ENCODE results near the gene GCNT2.

Gene GCNT2

GRCh38 chr6:10521104-10521808, at the start of gene GCNT2:
Gene GCNT2, plus strand, starts transcription at chr6:10521351. Its CDS starts 7,561 bp downstream, at chr6:10528912.
- H3K9ac ChIP-seq (ENCODE audit: insufficient read length, low read depth) = peak within 1 kb of the TSS; percentile 45
- no peaks in the 10 kb centered on the region for H3K4me1 ChIP-seq (ENCODE audit: insufficient read depth, insufficient read length)
- peak; percentile 68 for DNase-seq (ENCODE audit: low read depth, low spot score)
- H3K27me3 ChIP-seq (ENCODE audit: insufficient read depth, insufficient read length) = no peaks in the 10 kb centered on the region
- no peak for TF ChIP-seq YY1 (IDR thresholded peaks at IDR 0.05; ENCODE audit: insufficient read depth, insufficient read length)
- no peak for TF ChIP-seq SUZ12 (IDR thresholded peaks at IDR 0.05; ENCODE audit: extremely low read depth, insufficient read depth, insufficient read length)
- no peak for TF ChIP-seq ZNF274 (IDR thresholded peaks at IDR 0.05; ENCODE audit: low read depth, low read length)
- H3K4me3 ChIP-seq (ENCODE audit: insufficient read length, low read depth) = no peak within 1 kb of the TSS
- no peaks in the 10 kb centered on the region for H3K36me3 ChIP-seq (ENCODE audit: insufficient read depth, insufficient read length, low read length)
- H3K9me3 ChIP-seq (ENCODE audit: insufficient read depth, low read length) = no peaks in the 10 kb centered on the region

GRCh38 chr6:10472634-10473033, 48.5 kb upstream of the GCNT2 start:
- Histone ChIP-seq H3K4me1 (ENCODE audit: insufficient read depth, insufficient read length) (no peaks in the 10 kb centered on the region), H3K9ac (ENCODE audit: insufficient read length, low read depth) (no peak overlapping the region), H3K4me3 (ENCODE audit: insufficient read length, low read depth) (no peak overlapping the region), H3K9me3 (ENCODE audit: insufficient read depth, low read length) (no peaks in the 10 kb centered on the region), H3K27me3 (ENCODE audit: insufficient read depth, insufficient read length) (no peaks in the 10 kb centered on the region), H3K36me3 (ENCODE audit: insufficient read depth, insufficient read length, low read length) (no peaks in the 10 kb centered on the region)
- no peak for DNase-seq (ENCODE audit: low read depth, low spot score)
- TF ChIP-seq YY1 (IDR thresholded peaks at IDR 0.05; ENCODE audit: insufficient read depth, insufficient read length) = no peak
- TF ChIP-seq SUZ12 (IDR thresholded peaks at IDR 0.05; ENCODE audit: extremely low read depth, insufficient read depth, insufficient read length) = no peak
- no peak for TF ChIP-seq ZNF274 (IDR thresholded peaks at IDR 0.05; ENCODE audit: low read depth, low read length)

GRCh38 chr6:10478187-10479040, 42.7 kb upstream of the GCNT2 start:
- Histone ChIP-seq H3K36me3 (ENCODE audit: insufficient read depth, insufficient read length, low read length) (no peaks in the 10 kb centered on the region), H3K9me3 (ENCODE audit: insufficient read depth, low read length) (peaks cover 17% of the 10 kb centered on the region), H3K27me3 (ENCODE audit: insufficient read depth, insufficient read length) (no peaks in the 10 kb centered on the region), H3K4me1 (ENCODE audit: insufficient read depth, insufficient read length) (no peaks in the 10 kb centered on the region), H3K4me3 (ENCODE audit: insufficient read length, low read depth) (no peak overlapping the region), H3K9ac (ENCODE audit: insufficient read length, low read depth) (no peak overlapping the region)
- no peak for TF ChIP-seq ZNF274 (IDR thresholded peaks at IDR 0.05; ENCODE audit: low read depth, low read length)
- no peak for TF ChIP-seq YY1 (IDR thresholded peaks at IDR 0.05; ENCODE audit: insufficient read depth, insufficient read length)
- TF ChIP-seq SUZ12 (IDR thresholded peaks at IDR 0.05; ENCODE audit: extremely low read depth, insufficient read depth, insufficient read length) = no peak
- DNase-seq (ENCODE audit: low read depth, low spot score) = peak; percentile 25

- Histone ChIP-seq H3K9ac (ENCODE audit: insufficient read length, low read depth) (no peak overlapping the region), H3K4me1 (ENCODE audit: insufficient read depth, insufficient read length) (no peaks in the 10 kb centered on the region), H3K27me3 (ENCODE audit: insufficient read depth, insufficient read length) (no peaks in the 10 kb centered on the region), H3K9me3 (ENCODE audit: insufficient read depth, low read length) (peaks cover 21% of the 10 kb centered on the region), H3K36me3 (ENCODE audit: insufficient read depth, insufficient read length, low read length) (no peaks in the 10 kb centered on the region), H3K4me3 (ENCODE audit: insufficient read length, low read depth) (no peak overlapping the region)
- no peak for TF ChIP-seq SUZ12 (IDR thresholded peaks at IDR 0.05; ENCODE audit: extremely low read depth, insufficient read depth, insufficient read length)
- no peak for TF ChIP-seq YY1 (IDR thresholded peaks at IDR 0.05; ENCODE audit: insufficient read depth, insufficient read length)
- TF ChIP-seq ZNF274 (IDR thresholded peaks at IDR 0.05; ENCODE audit: low read depth, low read length) = no peak
- no peak for DNase-seq (ENCODE audit: low read depth, low spot score)
Measured at GRCh38 chr6:10479939-10480700, 41.0 kb upstream of the GCNT2 start.

- no peak overlapping the region for H3K9ac ChIP-seq (ENCODE audit: insufficient read length, low read depth)
- no peaks in the 10 kb centered on the region for H3K36me3 ChIP-seq (ENCODE audit: insufficient read depth, insufficient read length, low read length)
- H3K9me3 ChIP-seq (ENCODE audit: insufficient read depth, low read length) = peaks cover 21% of the 10 kb centered on the region
- H3K4me3 ChIP-seq (ENCODE audit: insufficient read length, low read depth) = no peak overlapping the region
- no peaks in the 10 kb centered on the region for H3K27me3 ChIP-seq (ENCODE audit: insufficient read depth, insufficient read length)
- no peaks in the 10 kb centered on the region for H3K4me1 ChIP-seq (ENCODE audit: insufficient read depth, insufficient read length)
- TF ChIP-seq SUZ12 (IDR thresholded peaks at IDR 0.05; ENCODE audit: extremely low read depth, insufficient read depth, insufficient read length) = no peak
- TF ChIP-seq YY1 (IDR thresholded peaks at IDR 0.05; ENCODE audit: insufficient read depth, insufficient read length) = no peak
- TF ChIP-seq ZNF274 (IDR thresholded peaks at IDR 0.05; ENCODE audit: low read depth, low read length) = no peak
- DNase-seq (ENCODE audit: low read depth, low spot score) = no peak
Measured at GRCh38 chr6:10481101-10481500, 40.0 kb upstream of the GCNT2 start.

GRCh38 chr6:10482636-10483257, 38.4 kb upstream of the GCNT2 start:
- no peaks in the 10 kb centered on the region for H3K4me1 ChIP-seq (ENCODE audit: insufficient read depth, insufficient read length)
- no peak overlapping the region for H3K9ac ChIP-seq (ENCODE audit: insufficient read length, low read depth)
- no peak for DNase-seq (ENCODE audit: low read depth, low spot score)
- no peaks in the 10 kb centered on the region for H3K36me3 ChIP-seq (ENCODE audit: insufficient read depth, insufficient read length, low read length)
- H3K4me3 ChIP-seq (ENCODE audit: insufficient read length, low read depth) = no peak overlapping the region
- no peak for TF ChIP-seq YY1 (IDR thresholded peaks at IDR 0.05; ENCODE audit: insufficient read depth, insufficient read length)
- TF ChIP-seq SUZ12 (IDR thresholded peaks at IDR 0.05; ENCODE audit: extremely low read depth, insufficient read depth, insufficient read length) = no peak
- no peak for TF ChIP-seq ZNF274 (IDR thresholded peaks at IDR 0.05; ENCODE audit: low read depth, low read length)
- peaks cover 21% of the 10 kb centered on the region for H3K9me3 ChIP-seq (ENCODE audit: insufficient read depth, low read length)
- H3K27me3 ChIP-seq (ENCODE audit: insufficient read depth, insufficient read length) = no peaks in the 10 kb centered on the region
